Neural progenitor cell (in vitro differentiated cells): ENCODE results near the gene IER5.

Experiments used
- EZH2phosphoT487 ChIP-seq: fragments of 200-600 bp; sonication (generic); IDR thresholded peaks from 2 replicates; pipeline ENCODE4 v1.6.1; 2017; ENCODE audit warnings: antibody characterized with exemption
- TF ChIP-seq, protein P1 (sequence below): fragments of 200-600 bp; sonication (generic); IDR thresholded peaks from 2 replicates; pipeline ENCODE4 v1.5.1; 2017; ENCODE audit warnings: antibody characterized with exemption, mild to moderate bottlenecking

DNA sequence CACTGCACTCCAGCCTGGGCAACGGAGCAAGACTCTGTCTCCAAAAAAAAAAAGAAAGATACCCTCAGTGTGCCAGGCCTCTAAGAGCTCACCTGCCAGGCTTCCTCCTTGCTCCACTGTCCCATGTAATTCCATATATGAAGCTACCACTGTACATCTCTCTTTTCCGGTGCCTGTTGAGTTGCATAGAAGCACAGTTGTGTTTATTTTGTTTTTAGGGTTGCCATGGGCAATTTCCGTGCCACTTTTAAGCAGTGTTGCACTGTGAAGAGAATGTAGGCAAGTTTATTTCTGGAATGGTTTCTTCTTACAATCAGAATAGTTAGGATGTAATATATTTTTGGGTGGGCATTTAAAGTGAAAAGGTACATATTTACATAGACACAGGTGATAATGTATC is 31.4 kb upstream of the IER5 start:
- no peak for TF ChIP-seq EZH2phosphoT487
- TF ChIP-seq, protein P1, sequence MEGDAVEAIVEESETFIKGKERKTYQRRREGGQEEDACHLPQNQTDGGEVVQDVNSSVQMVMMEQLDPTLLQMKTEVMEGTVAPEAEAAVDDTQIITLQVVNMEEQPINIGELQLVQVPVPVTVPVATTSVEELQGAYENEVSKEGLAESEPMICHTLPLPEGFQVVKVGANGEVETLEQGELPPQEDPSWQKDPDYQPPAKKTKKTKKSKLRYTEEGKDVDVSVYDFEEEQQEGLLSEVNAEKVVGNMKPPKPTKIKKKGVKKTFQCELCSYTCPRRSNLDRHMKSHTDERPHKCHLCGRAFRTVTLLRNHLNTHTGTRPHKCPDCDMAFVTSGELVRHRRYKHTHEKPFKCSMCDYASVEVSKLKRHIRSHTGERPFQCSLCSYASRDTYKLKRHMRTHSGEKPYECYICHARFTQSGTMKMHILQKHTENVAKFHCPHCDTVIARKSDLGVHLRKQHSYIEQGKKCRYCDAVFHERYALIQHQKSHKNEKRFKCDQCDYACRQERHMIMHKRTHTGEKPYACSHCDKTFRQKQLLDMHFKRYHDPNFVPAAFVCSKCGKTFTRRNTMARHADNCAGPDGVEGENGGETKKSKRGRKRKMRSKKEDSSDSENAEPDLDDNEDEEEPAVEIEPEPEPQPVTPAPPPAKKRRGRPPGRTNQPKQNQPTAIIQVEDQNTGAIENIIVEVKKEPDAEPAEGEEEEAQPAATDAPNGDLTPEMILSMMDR: no peak
